Upper lobe of left lung (tissue), 6 donors: ENCODE measurements around the gene WNT3. TPM values are rescaled to one million over a fixed set of nuclear protein-coding genes. Genes with fewer than 3 reads are reported as not detected.
"Not testable (repeated sequence)": the region's sequence is repeated elsewhere in the genome, so short reads cannot be mapped to it uniquely, and the experiment has no call there.

Experiments
- ATAC-seq, 2 donors: fragments of 200-7000 bp; cut with Tn5 transposase; one replicate each; pipeline ENCODE4 v1.9.1; 2022; ENCODE audit warnings: mild to moderate bottlenecking in 2 of 2, moderate library complexity in 2 of 2; ENCODE audit not compliant: low FRiP score in 2 of 2
- DNase-seq, 2 donors: peaks; one replicate each; pipeline ENCODE4 v3.0.0-alpha.2; 2019 to 2020
- H3K27ac ChIP-seq, 4 donors: fragments of 200-600 bp; sonication (generic); one replicate each; pipeline ENCODE4 v1.5.1; 2016 to 2019
- H3K27me3 ChIP-seq, 4 donors: fragments of 200-600 bp; sonication (generic); one replicate each; pipeline ENCODE4 v1.5.1; 2017 to 2019
- H3K36me3 ChIP-seq, 4 donors: fragments of 200-600 bp; sonication (generic); one replicate each; pipeline ENCODE4 v1.5.1; 2016 to 2019
- H3K4me1 ChIP-seq, 4 donors: fragments of 200-600 bp; sonication (generic); one replicate each; pipeline ENCODE4 v1.5.1; 2018 to 2019
- H3K4me3 ChIP-seq, 4 donors: fragments of 200-600 bp; sonication (generic); one replicate each; pipeline ENCODE4 v1.5.1; 2017 to 2019; ENCODE audit warnings: mild to moderate bottlenecking in 2 of 4, moderate library complexity in 1 of 4
- H3K9me3 ChIP-seq, 4 donors: fragments of 200-600 bp; sonication (generic); one replicate each; pipeline ENCODE4 v1.5.1; 2018 to 2019
- EP300 ChIP-seq, 4 donors: sonication (generic); formaldehyde crosslinking; IDR thresholded peaks; one replicate each; pipeline ENCODE4 v1.5.1; 2017; ENCODE audit warnings: antibody characterized with exemption in 4 of 4, control low read depth in 2 of 4
- POLR2A ChIP-seq, 4 donors: fragments of 450-650 bp; IDR thresholded peaks; one replicate each; pipeline ENCODE4 v1.5.1; 2016 to 2017; ENCODE audit warnings: antibody characterized with exemption in 4 of 4, mild to moderate bottlenecking in 2 of 4
- POLR2AphosphoS5 ChIP-seq, 2 donors: sonication (generic); formaldehyde crosslinking; IDR thresholded peaks; one replicate each; pipeline ENCODE4 v1.5.1; 2017; ENCODE audit warnings: antibody characterized with exemption in 2 of 2
- WGBS, 2 donors: methylation state at CpG; one replicate each; pipeline ENCODE4 v1.1.5; 2017 to 2018; 5-methylcytosine and 5-hydroxymethylcytosine counted together
- total RNA-seq, 6 donors: library from RNA; depleted of rRNA in 4 of 6; stranded (reverse); fragments of >200 nt in 4 of 6; gene quantifications; one replicate each; pipeline versions ENCODE4 v1.1.0 to v1.2.1, GENCODE V29; 2016 to 2021
- TF ChIP-seq, protein P1 (sequence below), 6 experiments: fragments of 450-650 bp in 4 of 6; fragments of 200-600 bp in 2 of 6; sonication (generic) in 2 of 6; IDR thresholded peaks; one replicate each; pipeline ENCODE4 v1.5.1; 2016 to 2019; ENCODE audit warnings: antibody characterized with exemption in 6 of 6
- donor health status: DM: no; HTN: no; CAD: no; lungs with moderate emphysema.
- donor health status: DM: no; HTN: yes; CAD: no; lungs with severe emphysema.

Gene WNT3
- total RNA-seq, 6 donors from 2014 or later, result 1.1 to 4.6 (median 1.9) TPM

DNA sequence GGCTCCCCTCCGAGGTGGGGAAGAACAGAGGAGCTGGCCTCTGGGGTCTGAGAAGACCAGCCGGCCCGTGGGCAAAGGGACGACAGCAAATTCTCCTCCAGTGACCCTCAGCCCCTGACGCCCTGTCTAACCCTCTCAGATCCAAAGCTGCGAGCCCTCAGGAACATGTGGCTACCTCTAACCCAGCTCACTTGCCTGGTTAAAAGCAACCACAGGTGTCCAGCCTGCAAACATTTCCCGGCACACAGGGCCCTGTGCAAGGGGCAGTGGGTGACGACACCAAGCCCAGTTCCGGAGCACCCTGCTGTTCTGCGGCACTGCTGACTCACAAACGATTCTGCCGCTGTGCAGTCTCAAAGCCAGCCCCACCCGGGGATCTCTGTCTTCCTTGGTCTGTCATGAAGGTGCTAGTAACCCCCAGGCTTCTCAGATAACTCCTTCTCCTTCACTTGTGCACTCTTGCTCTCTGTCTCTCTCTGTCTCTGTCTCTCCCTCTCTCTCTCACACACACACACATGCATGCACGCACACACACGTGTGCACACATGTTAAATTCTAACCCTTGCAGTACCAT lies 23.0 kb downstream of the WNT3 start:
- DNase-seq, result no peak
- Histone ChIP-seq H3K4me1 (peaks cover 0 to 16% (median 2%) of the 10 kb centered on the region in 4 donors), H3K27ac (no peak overlapping the region), H3K27me3 (no peaks in the 10 kb centered on the region), H3K36me3 (no peaks in the 10 kb centered on the region), H3K9me3 (no peaks in the 10 kb centered on the region), H3K4me3 (no peak overlapping the region)
- ATAC-seq, result no peak
- WGBS, 2 donors, result 75% methylated on average over 7 to 15 of the region's 15 CpGs
- TF ChIP-seq, protein P1, sequence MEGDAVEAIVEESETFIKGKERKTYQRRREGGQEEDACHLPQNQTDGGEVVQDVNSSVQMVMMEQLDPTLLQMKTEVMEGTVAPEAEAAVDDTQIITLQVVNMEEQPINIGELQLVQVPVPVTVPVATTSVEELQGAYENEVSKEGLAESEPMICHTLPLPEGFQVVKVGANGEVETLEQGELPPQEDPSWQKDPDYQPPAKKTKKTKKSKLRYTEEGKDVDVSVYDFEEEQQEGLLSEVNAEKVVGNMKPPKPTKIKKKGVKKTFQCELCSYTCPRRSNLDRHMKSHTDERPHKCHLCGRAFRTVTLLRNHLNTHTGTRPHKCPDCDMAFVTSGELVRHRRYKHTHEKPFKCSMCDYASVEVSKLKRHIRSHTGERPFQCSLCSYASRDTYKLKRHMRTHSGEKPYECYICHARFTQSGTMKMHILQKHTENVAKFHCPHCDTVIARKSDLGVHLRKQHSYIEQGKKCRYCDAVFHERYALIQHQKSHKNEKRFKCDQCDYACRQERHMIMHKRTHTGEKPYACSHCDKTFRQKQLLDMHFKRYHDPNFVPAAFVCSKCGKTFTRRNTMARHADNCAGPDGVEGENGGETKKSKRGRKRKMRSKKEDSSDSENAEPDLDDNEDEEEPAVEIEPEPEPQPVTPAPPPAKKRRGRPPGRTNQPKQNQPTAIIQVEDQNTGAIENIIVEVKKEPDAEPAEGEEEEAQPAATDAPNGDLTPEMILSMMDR (IDR thresholded peaks at IDR 0.05), result no peak
- TF ChIP-seq EP300 (IDR thresholded peaks at IDR 0.05) (no peak), POLR2AphosphoS5 (IDR thresholded peaks at IDR 0.05) (no peak), POLR2A (IDR thresholded peaks at IDR 0.05) (no peak)

DNA sequence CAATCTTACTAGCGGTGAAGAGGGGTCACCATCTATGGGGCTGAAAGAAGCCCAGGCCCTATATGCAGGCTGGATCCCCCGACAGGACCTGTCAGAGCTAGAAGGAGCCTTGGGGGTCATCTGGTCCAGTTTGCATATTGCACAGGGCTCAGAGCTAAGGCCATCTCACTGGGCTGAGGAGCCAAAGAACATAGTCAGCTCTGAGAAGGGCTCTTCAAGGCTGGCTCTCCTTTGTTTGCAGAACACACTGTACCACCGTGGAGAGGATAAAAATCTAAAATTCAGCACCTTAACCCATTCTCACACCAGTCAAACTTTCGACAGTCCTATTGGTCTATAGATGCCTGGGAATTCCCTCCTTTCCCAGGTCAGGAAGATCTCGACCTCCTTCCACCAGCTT lies 24.2 kb downstream of the WNT3 start:
- TF ChIP-seq POLR2A (IDR thresholded peaks at IDR 0.05) (peak in 1 of 4 donors; percentile 25), POLR2AphosphoS5 (IDR thresholded peaks at IDR 0.05) (peak in 1 of 2 donors; percentile 22), EP300 (IDR thresholded peaks at IDR 0.05) (peak in 2 of 4 donors; percentile 52 to 83)
- TF ChIP-seq, protein P1 (IDR thresholded peaks at IDR 0.05), result no peak
- DNase-seq (peak in 1 of 2 donors; percentile 77), ATAC-seq (peak; percentile 59 to 82)
- Histone ChIP-seq H3K9me3 (peaks cover 0 to 4% (median 0%) of the 10 kb centered on the region in 4 donors), H3K4me1 (peaks cover 0 to 16% (median 2%) of the 10 kb centered on the region in 4 donors), H3K27me3 (no peaks in the 10 kb centered on the region), H3K27ac (peak overlapping the region in 2 of 4 donors; percentile 21 to 74), H3K36me3 (no peaks in the 10 kb centered on the region), H3K4me3 (no peak overlapping the region)
- 59 to 73% methylated on average over 5 of the region's 5 CpGs for WGBS, 2 donors

DNA sequence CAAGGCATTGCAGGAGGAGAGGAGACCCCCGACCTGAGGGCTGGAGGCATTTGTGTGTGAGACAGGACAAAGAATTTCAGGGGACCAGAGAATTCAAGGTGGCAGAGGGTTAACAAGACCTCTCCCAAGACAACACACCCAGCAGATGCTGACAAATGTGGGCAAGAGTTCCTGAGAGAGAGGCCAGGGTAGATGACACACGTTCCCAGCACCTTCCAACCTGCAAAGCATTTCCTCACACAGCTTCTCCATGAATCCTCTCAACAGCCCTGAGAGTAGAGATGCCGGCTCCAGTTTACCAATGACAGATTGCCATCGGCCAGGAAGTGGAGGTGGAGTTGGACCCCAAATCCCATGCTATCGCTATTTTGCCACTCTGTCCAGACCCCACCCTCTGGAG lies 25.0 kb downstream of the WNT3 start:
- Histone ChIP-seq H3K27ac (peak overlapping the region in 2 of 4 donors; percentile 21 to 74), H3K36me3 (no peaks in the 10 kb centered on the region), H3K4me1 (peaks cover 0 to 16% (median 2%) of the 10 kb centered on the region in 4 donors), H3K4me3 (no peak overlapping the region), H3K27me3 (no peaks in the 10 kb centered on the region), H3K9me3 (peaks cover 0 to 6% (median 0%) of the 10 kb centered on the region in 4 donors)
- TF ChIP-seq POLR2AphosphoS5 (IDR thresholded peaks at IDR 0.05) (no peak), POLR2A (IDR thresholded peaks at IDR 0.05) (no peak), EP300 (IDR thresholded peaks at IDR 0.05) (no peak)
- TF ChIP-seq, protein P1 (IDR thresholded peaks at IDR 0.05), result no peak
- DNase-seq, result no peak
- ATAC-seq, result no peak
- 53 to 65% methylated on average over 3 to 5 of the region's 5 CpGs for WGBS, 2 donors

DNA sequence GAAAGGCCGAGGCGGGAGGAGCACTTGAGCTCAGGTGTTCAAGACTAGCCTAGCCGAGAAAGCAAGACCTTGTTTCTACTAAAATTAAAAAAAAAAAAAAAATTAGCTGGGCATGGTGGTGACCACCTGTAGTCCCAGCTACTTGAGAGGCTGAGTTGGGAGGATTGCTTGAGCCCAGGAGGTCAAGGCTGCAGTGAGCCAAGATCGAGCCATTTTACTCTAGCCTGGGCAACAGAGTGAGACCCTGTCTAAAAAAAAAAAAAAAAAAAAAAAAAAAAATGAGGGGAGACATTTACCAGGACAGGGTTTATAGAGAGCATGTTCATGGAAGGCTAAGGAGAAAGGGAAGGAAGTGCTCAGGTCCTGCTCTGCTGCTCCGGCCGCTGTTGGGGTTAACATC lies 25.5 kb downstream of the WNT3 start:
- not testable (repeated sequence) for H3K4me3 ChIP-seq, H3K27me3 ChIP-seq, H3K27ac ChIP-seq, H3K36me3 ChIP-seq, ATAC-seq, DNase-seq, H3K9me3 ChIP-seq
- H3K4me1 ChIP-seq, result peaks cover 0 to 16% (median 2%) of the 10 kb centered on the region in 4 donors
- whole genome bisulfite sequencing, 2 donors, result 89 to 91% methylated on average over 6 of the region's 6 CpGs

DNA sequence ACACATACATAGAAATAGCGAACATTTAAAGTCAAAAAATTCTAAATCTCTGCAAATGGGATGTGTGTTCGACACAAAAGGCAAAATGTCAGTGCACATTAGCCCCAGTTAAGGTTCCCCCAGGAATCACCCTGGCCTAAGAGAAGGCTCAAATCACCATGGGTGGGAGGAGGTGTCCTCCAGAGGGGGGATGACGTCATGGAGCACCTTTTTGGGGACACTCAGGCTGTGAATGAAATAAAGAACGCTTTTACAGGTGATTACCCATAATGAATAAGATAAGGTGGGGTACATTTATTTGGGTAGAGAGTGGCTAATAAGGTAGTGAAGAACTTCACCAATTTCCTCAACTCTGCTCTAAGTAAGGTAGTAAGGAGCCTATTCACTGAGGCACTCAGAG lies 26.4 kb downstream of the WNT3 start:
- no peaks in the 10 kb centered on the region for H3K36me3 ChIP-seq
- no peaks in the 10 kb centered on the region for H3K27me3 ChIP-seq
- H3K27ac ChIP-seq, result no peak overlapping the region

More for the DNA sequence above, 26.4 kb downstream of the WNT3 start:
- H3K4me3 ChIP-seq, result no peak overlapping the region
- TF ChIP-seq, protein P1 (IDR thresholded peaks at IDR 0.05), result no peak
- TF ChIP-seq POLR2AphosphoS5 (IDR thresholded peaks at IDR 0.05) (no peak), EP300 (IDR thresholded peaks at IDR 0.05) (no peak), POLR2A (IDR thresholded peaks at IDR 0.05) (no peak)
- 84 to 96% methylated on average over 4 of the region's 4 CpGs for WGBS, 2 donors
- peaks cover 0 to 6% (median 0%) of the 10 kb centered on the region in 4 donors for H3K9me3 ChIP-seq
- no peak for ATAC-seq
- H3K4me1 ChIP-seq, result peaks cover 0 to 16% (median 2%) of the 10 kb centered on the region in 4 donors
- DNase-seq, result no peak
